ENCODE measurements around the gene SMURF1. TPM values are rescaled to one million over a fixed set of nuclear protein-coding genes. Genes with fewer than 3 reads are reported as not detected.

SMURF1 gene
- total and polyA plus RNA-seq, 4 donors: 2.9 to 16.8 (median 5.9) TPM

- WGBS: 88% methylated on average over 8 of the region's 8 CpGs
- TF ChIP-seq TAF1 (conservative IDR thresholded peaks at IDR 0.05) (no peak), HNF4A (conservative IDR thresholded peaks at IDR 0.05) (no peak), JUND (IDR thresholded peaks at IDR 0.05) (no peak), YY1 (IDR thresholded peaks at IDR 0.05) (no peak), HNF4G (IDR thresholded peaks at IDR 0.05) (no peak), RXRA (IDR thresholded peaks at IDR 0.05) (no peak), GABPA (IDR thresholded peaks at IDR 0.05 in 1 of 2, conservative IDR thresholded peaks at IDR 0.05 in 1 of 2) (no peak), FOXA2 (IDR thresholded peaks at IDR 0.05) (no peak), FOXA1 (IDR thresholded peaks at IDR 0.05) (no peak)
- TF ChIP-seq, protein P1, sequence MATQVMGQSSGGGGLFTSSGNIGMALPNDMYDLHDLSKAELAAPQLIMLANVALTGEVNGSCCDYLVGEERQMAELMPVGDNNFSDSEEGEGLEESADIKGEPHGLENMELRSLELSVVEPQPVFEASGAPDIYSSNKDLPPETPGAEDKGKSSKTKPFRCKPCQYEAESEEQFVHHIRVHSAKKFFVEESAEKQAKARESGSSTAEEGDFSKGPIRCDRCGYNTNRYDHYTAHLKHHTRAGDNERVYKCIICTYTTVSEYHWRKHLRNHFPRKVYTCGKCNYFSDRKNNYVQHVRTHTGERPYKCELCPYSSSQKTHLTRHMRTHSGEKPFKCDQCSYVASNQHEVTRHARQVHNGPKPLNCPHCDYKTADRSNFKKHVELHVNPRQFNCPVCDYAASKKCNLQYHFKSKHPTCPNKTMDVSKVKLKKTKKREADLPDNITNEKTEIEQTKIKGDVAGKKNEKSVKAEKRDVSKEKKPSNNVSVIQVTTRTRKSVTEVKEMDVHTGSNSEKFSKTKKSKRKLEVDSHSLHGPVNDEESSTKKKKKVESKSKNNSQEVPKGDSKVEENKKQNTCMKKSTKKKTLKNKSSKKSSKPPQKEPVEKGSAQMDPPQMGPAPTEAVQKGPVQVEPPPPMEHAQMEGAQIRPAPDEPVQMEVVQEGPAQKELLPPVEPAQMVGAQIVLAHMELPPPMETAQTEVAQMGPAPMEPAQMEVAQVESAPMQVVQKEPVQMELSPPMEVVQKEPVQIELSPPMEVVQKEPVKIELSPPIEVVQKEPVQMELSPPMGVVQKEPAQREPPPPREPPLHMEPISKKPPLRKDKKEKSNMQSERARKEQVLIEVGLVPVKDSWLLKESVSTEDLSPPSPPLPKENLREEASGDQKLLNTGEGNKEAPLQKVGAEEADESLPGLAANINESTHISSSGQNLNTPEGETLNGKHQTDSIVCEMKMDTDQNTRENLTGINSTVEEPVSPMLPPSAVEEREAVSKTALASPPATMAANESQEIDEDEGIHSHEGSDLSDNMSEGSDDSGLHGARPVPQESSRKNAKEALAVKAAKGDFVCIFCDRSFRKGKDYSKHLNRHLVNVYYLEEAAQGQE (IDR thresholded peaks at IDR 0.05): no peak
- no peaks in the 10 kb centered on the region for H3K9me3 ChIP-seq (ENCODE audit: control insufficient read depth in 4 of 4, low read length in 3 of 4)
- no peaks in the 10 kb centered on the region for H3K27me3 ChIP-seq (ENCODE audit: control insufficient read depth in 4 of 4, insufficient read depth in 4 of 4, low read length in 3 of 4)
- no peak for DNase-seq (ENCODE audit: low spot score)
- H3K4me1 ChIP-seq (ENCODE audit: control insufficient read depth in 4 of 4, insufficient read depth in 4 of 4, low read length in 3 of 4): peaks cover 3 to 12% (median 6%) of the 10 kb centered on the region in 4 donors
- H3K4me3 ChIP-seq (ENCODE audit: low read depth in 1 of 3, low read length in 3 of 3): no peak overlapping the region
- no peaks in the 10 kb centered on the region for H3K36me3 ChIP-seq (ENCODE audit: control insufficient read depth in 4 of 4, insufficient read depth in 3 of 4, low read depth in 1 of 4, low read length in 3 of 4)
- no peak overlapping the region for H3K9ac ChIP-seq (ENCODE audit: low read depth in 1 of 2, low read length in 2 of 2)
- no peak overlapping the region for H3K27ac ChIP-seq (ENCODE audit: low read depth in 1 of 2, low read length in 2 of 2)
Measured at GRCh38 chr7:99167072-99167471, 23.2 kb upstream of the SMURF1 start.

GRCh38 chr7:99165816-99166215 lies 21.9 kb upstream of the SMURF1 start:
- no peak for DNase-seq (ENCODE audit: low spot score)
- no peak for TF ChIP-seq NR2F2 (IDR thresholded peaks at IDR 0.05)
- TF ChIP-seq RAD21 (IDR thresholded peaks at IDR 0.05): no peak
- no peak for TF ChIP-seq YY1 (IDR thresholded peaks at IDR 0.05)
- no peak for TF ChIP-seq RXRA (IDR thresholded peaks at IDR 0.05)
- TF ChIP-seq EGR1 (IDR thresholded peaks at IDR 0.05; ENCODE audit: low read depth in 2 of 2): no peak
- TF ChIP-seq TAF1 (conservative IDR thresholded peaks at IDR 0.05): no peak
- TF ChIP-seq GABPA (IDR thresholded peaks at IDR 0.05 in 1 of 2, conservative IDR thresholded peaks at IDR 0.05 in 1 of 2): no peak
- no peak for TF ChIP-seq FOXA2 (IDR thresholded peaks at IDR 0.05)
- TF ChIP-seq, protein P2, sequence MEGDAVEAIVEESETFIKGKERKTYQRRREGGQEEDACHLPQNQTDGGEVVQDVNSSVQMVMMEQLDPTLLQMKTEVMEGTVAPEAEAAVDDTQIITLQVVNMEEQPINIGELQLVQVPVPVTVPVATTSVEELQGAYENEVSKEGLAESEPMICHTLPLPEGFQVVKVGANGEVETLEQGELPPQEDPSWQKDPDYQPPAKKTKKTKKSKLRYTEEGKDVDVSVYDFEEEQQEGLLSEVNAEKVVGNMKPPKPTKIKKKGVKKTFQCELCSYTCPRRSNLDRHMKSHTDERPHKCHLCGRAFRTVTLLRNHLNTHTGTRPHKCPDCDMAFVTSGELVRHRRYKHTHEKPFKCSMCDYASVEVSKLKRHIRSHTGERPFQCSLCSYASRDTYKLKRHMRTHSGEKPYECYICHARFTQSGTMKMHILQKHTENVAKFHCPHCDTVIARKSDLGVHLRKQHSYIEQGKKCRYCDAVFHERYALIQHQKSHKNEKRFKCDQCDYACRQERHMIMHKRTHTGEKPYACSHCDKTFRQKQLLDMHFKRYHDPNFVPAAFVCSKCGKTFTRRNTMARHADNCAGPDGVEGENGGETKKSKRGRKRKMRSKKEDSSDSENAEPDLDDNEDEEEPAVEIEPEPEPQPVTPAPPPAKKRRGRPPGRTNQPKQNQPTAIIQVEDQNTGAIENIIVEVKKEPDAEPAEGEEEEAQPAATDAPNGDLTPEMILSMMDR (IDR thresholded peaks at IDR 0.05; ENCODE audit: low read depth, low read length, missing input control): no peak
- TF ChIP-seq, protein P3, sequence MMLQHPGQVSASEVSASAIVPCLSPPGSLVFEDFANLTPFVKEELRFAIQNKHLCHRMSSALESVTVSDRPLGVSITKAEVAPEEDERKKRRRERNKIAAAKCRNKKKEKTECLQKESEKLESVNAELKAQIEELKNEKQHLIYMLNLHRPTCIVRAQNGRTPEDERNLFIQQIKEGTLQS (IDR thresholded peaks at IDR 0.05): no peak
- TF ChIP-seq FOXA1 (IDR thresholded peaks at IDR 0.05): no peak
- TF ChIP-seq HNF4G (IDR thresholded peaks at IDR 0.05): no peak
- no peak for TF ChIP-seq SP1 (IDR thresholded peaks at IDR 0.05)
- no peak for TF ChIP-seq JUND (IDR thresholded peaks at IDR 0.05)
- TF ChIP-seq HNF4A (conservative IDR thresholded peaks at IDR 0.05): no peak
- TF ChIP-seq, protein P1 (IDR thresholded peaks at IDR 0.05): no peak
- no peak for TF ChIP-seq MAX (IDR thresholded peaks at IDR 0.05)
- no peak for TF ChIP-seq ZBTB33 (IDR thresholded peaks at IDR 0.05)
- Histone ChIP-seq H3K36me3 (ENCODE audit: control insufficient read depth in 4 of 4, insufficient read depth in 3 of 4, low read depth in 1 of 4, low read length in 3 of 4) (no peaks in the 10 kb centered on the region), H3K9ac (ENCODE audit: low read depth in 1 of 2, low read length in 2 of 2) (no peak overlapping the region), H3K9me3 (ENCODE audit: control insufficient read depth in 4 of 4, low read length in 3 of 4) (no peaks in the 10 kb centered on the region), H3K27ac (ENCODE audit: low read depth in 1 of 2, low read length in 2 of 2) (no peak overlapping the region), H3K4me1 (ENCODE audit: control insufficient read depth in 4 of 4, insufficient read depth in 4 of 4, low read length in 3 of 4) (peaks cover 3 to 9% (median 6%) of the 10 kb centered on the region in 4 donors), H3K4me3 (ENCODE audit: low read depth in 1 of 3, low read length in 3 of 3) (no peak overlapping the region), H3K27me3 (ENCODE audit: control insufficient read depth in 4 of 4, insufficient read depth in 4 of 4, low read length in 3 of 4) (no peaks in the 10 kb centered on the region)
- 86% methylated on average over 3 of the region's 3 CpGs for WGBS
